SK-N-SH (cell line): Measurements from ENCODE around the gene CDHR3. TPM values are rescaled to one million over a fixed set of nuclear protein-coding genes. Genes with fewer than 3 reads are reported as not detected.

Experiments
- CTCF ChIA-PET: fragments of 300-600, 350-600 bp; formaldehyde crosslinking; extraction: SDS; loops from one replicate; lab custom pipeline; 2021; lab: Yijun Ruan, JAX
- POLR2A ChIA-PET: fragments of 350-600 bp; sonication (Branson Sonifier 250); formaldehyde crosslinking; extraction: SDS; loops from one replicate; lab custom pipeline; 2020; ENCODE audit warnings: antibody characterized with exemption, inconsistent platforms; lab: Yijun Ruan, JAX
- DNase-seq: peaks from one replicate; pipeline ENCODE4 v3.0.0; 2012
- H2AFZ ChIP-seq: fragments of 200-600 bp; sonication (generic); 2 replicates; pipeline ENCODE4 v1.8.1; 2016; ENCODE audit warnings: antibody characterized with exemption, mild to moderate bottlenecking, low read depth
- H3F3A ChIP-seq: fragments of 200-600 bp; sonication (generic); replicated peaks from 2 replicates; pipeline ENCODE3; 2016; ENCODE audit warnings: antibody characterized with exemption, mild to moderate bottlenecking; ENCODE audit not compliant: insufficient read depth
- H3K27ac ChIP-seq, 2 experiments: fragments of 200-500 bp in 1 of 2; fragments of 200-600 bp in 1 of 2; sonication (Bioruptor generic) in 1 of 2; sonication (generic), shearing (Covaris generic) in 1 of 2; 2 replicates each; pipeline versions ENCODE4 v1.5.1 to v1.6.1; 2014 to 2016; ENCODE audit warnings: low read depth in 2 of 2, inconsistent platforms in 1 of 2, low read length in 1 of 2, mild to moderate bottlenecking in 1 of 2, mixed read lengths in 1 of 2
- H3K27me3 ChIP-seq: fragments of 200-600 bp; sonication (generic), shearing (Covaris generic); 2 replicates; pipeline ENCODE4 v1.6.1; 2016; ENCODE audit warnings: mixed run types; ENCODE audit not compliant: insufficient read depth
- H3K36me3 ChIP-seq, 2 experiments: fragments of 200-500 bp in 1 of 2; fragments of 200-600 bp in 1 of 2; sonication (Bioruptor generic) in 1 of 2; sonication (generic) in 1 of 2; replicated peaks in 1 of 2; 2 replicates each; pipeline versions ENCODE3 to v1.5.1; 2014 to 2016; ENCODE audit warnings: low read length in 1 of 2, mild to moderate bottlenecking in 1 of 2; ENCODE audit not compliant: insufficient read depth in 2 of 2, control insufficient read depth in 1 of 2
- H3K4me1 ChIP-seq, 2 experiments: fragments of 200-500 bp in 1 of 2; fragments of 200-600 bp in 1 of 2; sonication (Bioruptor generic) in 1 of 2; sonication (generic), shearing (Covaris generic) in 1 of 2; 2 replicates each; pipeline versions ENCODE4 v1.5.1 to v1.6.1; 2014 to 2016; ENCODE audit warnings: low read depth in 1 of 2, low read length in 1 of 2, mixed run types in 1 of 2; ENCODE audit not compliant: insufficient read depth in 2 of 2, control insufficient read depth in 1 of 2
- H3K4me2 ChIP-seq: fragments of 200-600 bp; sonication (generic), shearing (Covaris generic); 2 replicates; pipeline ENCODE4 v1.6.1; 2017; ENCODE audit warnings: mixed run types
- H3K4me3 ChIP-seq, 2 experiments: fragments of 200-500 bp in 1 of 2; fragments of 200-600 bp in 1 of 2; sonication (Bioruptor generic) in 1 of 2; sonication (generic), shearing (Covaris generic) in 1 of 2; 2 replicates each; pipeline versions ENCODE4 v1.5.1 to v1.8.1; 2014 to 2016; ENCODE audit warnings: low read depth in 2 of 2, inconsistent platforms in 1 of 2, low read length in 1 of 2, mild to moderate bottlenecking in 1 of 2, mixed read lengths in 1 of 2, moderate library complexity in 1 of 2
- H3K79me2 ChIP-seq: fragments of 200-600 bp; sonication (generic); 2 replicates; pipeline ENCODE4 v1.8.1; 2017; ENCODE audit warnings: mild to moderate bottlenecking; ENCODE audit not compliant: insufficient read depth
- H3K9ac ChIP-seq: fragments of 200-600 bp; sonication (generic); 2 replicates; pipeline ENCODE4 v1.6.1; 2017; ENCODE audit warnings: mixed run types
- H3K9me2 ChIP-seq: fragments of 200-600 bp; sonication (generic); 2 replicates; pipeline ENCODE4 v1.6.1; 2017; ENCODE audit warnings: mixed run types
- H3K9me3 ChIP-seq: fragments of 200-600 bp; sonication (generic); 2 replicates; pipeline ENCODE4 v1.6.1; 2017; ENCODE audit warnings: mixed run types, mild to moderate bottlenecking, moderate library complexity
- H4K20me1 ChIP-seq: fragments of 200-600 bp; sonication (generic); 2 replicates; pipeline ENCODE4 v1.6.1; 2017; ENCODE audit warnings: mild to moderate bottlenecking, mixed run types; ENCODE audit not compliant: insufficient read depth
- CHD2 ChIP-seq: fragments of 150-350 bp; IDR thresholded peaks from 2 replicates; pipeline ENCODE4 v1.6.1; 2018; ENCODE audit warnings: low read length; ENCODE audit not compliant: partially characterized antibody
- ELF1 ChIP-seq: IDR thresholded peaks from 2 replicates; pipeline ENCODE4 v1.4.0; 2012
- EP300 ChIP-seq, 2 experiments: IDR thresholded peaks; 2 replicates each; pipeline versions ENCODE4 v1.4.0 to v1.6.1; 2012; ENCODE audit warnings: borderline replicate concordance in 1 of 2, low read depth in 1 of 2, low read length in 1 of 2
- FOSL2 ChIP-seq: IDR thresholded peaks from 2 replicates; pipeline ENCODE4 v1.4.0; 2012; ENCODE audit warnings: low read depth, mild to moderate bottlenecking, moderate library complexity, borderline replicate concordance
- GATA2 ChIP-seq: sonication (generic); formaldehyde crosslinking; IDR thresholded peaks from 2 replicates; pipeline ENCODE4 v1.5.0; 2020; ENCODE audit warnings: mild to moderate bottlenecking, missing genetic modification reagents
- JUND ChIP-seq: IDR thresholded peaks from 2 replicates; pipeline ENCODE4 v1.4.0; 2012
- MAX ChIP-seq: IDR thresholded peaks from 2 replicates; pipeline ENCODE4 v1.4.0; 2012; ENCODE audit warnings: low read depth
- MEF2A ChIP-seq: IDR thresholded peaks from 2 replicates; pipeline ENCODE4 v1.4.0; 2012; ENCODE audit warnings: low read depth, borderline replicate concordance
- PBX3 ChIP-seq: IDR thresholded peaks from 2 replicates; pipeline ENCODE4; 2012
- RAD21 ChIP-seq: IDR thresholded peaks from 2 replicates; pipeline ENCODE4 v1.6.1; 2012; ENCODE audit warnings: mild to moderate bottlenecking, low read length
- RCOR1 ChIP-seq: fragments of 150-350 bp; IDR thresholded peaks from 2 replicates; pipeline ENCODE4 v1.6.1; 2017; ENCODE audit warnings: antibody characterized with exemption, low read length
- RXRA ChIP-seq: IDR thresholded peaks from 2 replicates; pipeline ENCODE4 v1.4.0; 2012; ENCODE audit warnings: low read depth, mild to moderate bottlenecking, borderline replicate concordance
- SMC3 ChIP-seq: IDR thresholded peaks from 2 replicates; pipeline ENCODE4 v1.6.1; 2012; ENCODE audit warnings: low read depth, low read length, improper control_type of control experiment
- TAF1 ChIP-seq: IDR thresholded peaks from 2 replicates; pipeline ENCODE4 v1.6.1; 2012; ENCODE audit warnings: low read depth, mild to moderate bottlenecking, low read length, moderate library complexity, borderline replicate concordance
- TCF12 ChIP-seq: IDR thresholded peaks from 2 replicates; pipeline ENCODE4 v1.4.0; 2012
- YY1 ChIP-seq: IDR thresholded peaks from 2 replicates; pipeline ENCODE4 v1.4.0; 2012; ENCODE audit warnings: low read depth, mild to moderate bottlenecking
- ZBTB33 ChIP-seq: IDR thresholded peaks from 2 replicates; pipeline ENCODE4 v1.4.0; 2012; ENCODE audit warnings: low read depth, borderline replicate concordance
- WGBS: methylation state at CpG from one replicate; pipeline ENCODE4 v1.1.6; 2017; ENCODE audit warnings: low lambda C conversion rate; 5-methylcytosine and 5-hydroxymethylcytosine counted together
- polyA plus RNA-seq, 3 experiments: library from polyadenylated mRNA; depleted of rRNA; stranded (reverse); fragments of >200 nt; gene quantifications; 2 replicates each; pipeline ENCODE4 v1.2.3, GENCODE V29; 2012

Gene CDHR3
- polyA plus RNA-seq, 1 of the 3 experiments (the other 2 are of a cell fraction), result 7.5 TPM

GRCh38 chr7:105987046-105987445 lies 24.0 kb downstream of the CDHR3 start:
- POLR2A ChIA-PET, result no interaction called here
- CTCF ChIA-PET, result interaction anchor here (0.7 to 1.9 kb wide), 6 partner anchors 13 to 80 kb away, joined by 3 to 5 read pairs (median 3); no protein-coding TSS in a partner anchor
- no peaks in the 10 kb centered on the region for H3K79me2 ChIP-seq
- H3K4me1 ChIP-seq, result peaks cover 7 to 16% of the 10 kb centered on the region in 2 experiments
- no peak overlapping the region for H3K27ac ChIP-seq
- H3K9ac ChIP-seq, result no peak overlapping the region
- DNase-seq, result no peak
- H3K4me2 ChIP-seq, result no peak overlapping the region
- no peaks in the 10 kb centered on the region for H3F3A ChIP-seq
- no peak overlapping the region for H3K4me3 ChIP-seq
- 96% methylated on average over 2 of the region's 2 CpGs for WGBS
- no peaks in the 10 kb centered on the region for H4K20me1 ChIP-seq
- no peaks in the 10 kb centered on the region for H3K36me3 ChIP-seq
- no peak overlapping the region for H2AFZ ChIP-seq
- H3K27me3 ChIP-seq, result no peaks in the 10 kb centered on the region
- H3K9me2 ChIP-seq, result no peaks in the 10 kb centered on the region
- no peak for TF ChIP-seq CHD2
- TF ChIP-seq GATA2 (CRISPR knock-in tag), result no peak
- no peak for TF ChIP-seq PBX3
- no peak for TF ChIP-seq SMC3
- TF ChIP-seq FOSL2, result no peak
- TF ChIP-seq ZBTB33, result no peak
- no peak for TF ChIP-seq RXRA
- TF ChIP-seq TAF1, result no peak
- no peak for TF ChIP-seq ELF1
- no peak for TF ChIP-seq RAD21
- no peak for TF ChIP-seq EP300 (IDR thresholded peaks at IDR 0.05; ENCODE audit: borderline replicate concordance in 1 of 2, low read depth in 1 of 2, low read length in 1 of 2)
- H3K9me3 ChIP-seq, result no peaks in the 10 kb centered on the region

GRCh38 chr7:105988276-105988675 lies 25.2 kb downstream of the CDHR3 start:
- DNase-seq, result no peak
- CTCF ChIA-PET, result interaction anchor here (1.2 to 3.3 kb wide), 4 partner anchors 9 to 54 kb away, joined by 3 to 15 read pairs (median 6); no protein-coding TSS in a partner anchor
- Histone ChIP-seq H3F3A (no peaks in the 10 kb centered on the region), H3K27ac (peak overlapping the region in 1 of 2 experiments; percentile 17; a peak in 2 of 4 replicates), H3K4me2 (peak overlapping the region; percentile 60), H3K9me3 (no peaks in the 10 kb centered on the region), H3K9ac (no peak overlapping the region), H4K20me1 (no peaks in the 10 kb centered on the region), H3K4me3 (no peak overlapping the region), H3K27me3 (no peaks in the 10 kb centered on the region), H3K9me2 (no peaks in the 10 kb centered on the region), H3K79me2 (no peaks in the 10 kb centered on the region), H2AFZ (no peak overlapping the region), H3K4me1 (peaks cover 7 to 16% of the 10 kb centered on the region in 2 experiments), H3K36me3 (no peaks in the 10 kb centered on the region)
- 40% methylated on average over 3 of the region's 3 CpGs for WGBS
- peak; percentile 88 for TF ChIP-seq PBX3
- TF ChIP-seq TCF12, result peak; percentile 81
- TF ChIP-seq MAX, result no peak
- no peak for TF ChIP-seq YY1
- peak; percentile 52; the same call in 1 of the 2 replicates for TF ChIP-seq FOSL2
- no peak for TF ChIP-seq RCOR1
- TF ChIP-seq EP300 (IDR thresholded peaks at IDR 0.05; ENCODE audit: borderline replicate concordance in 1 of 2, low read depth in 1 of 2, low read length in 1 of 2), result peak in 1 of 2 experiments; percentile 68; a peak in 1 of 4 replicates
- TF ChIP-seq MEF2A, result peak; percentile 78; the same call in 1 of the 2 replicates
- peak; percentile 67 for TF ChIP-seq JUND
- POLR2A ChIA-PET, result no interaction called here
